ENCODE data around the gene UNC5A. TPM values are rescaled to one million over a fixed set of nuclear protein-coding genes. Genes with fewer than 3 reads are reported as not detected.
"Not testable (repeated sequence)": the region's sequence is repeated elsewhere in the genome, so short reads cannot be mapped to it uniquely, and the experiment has no call there.

Gene UNC5A
- polyA plus RNA-seq, 1 of the 3 experiments (the other 2 are of a cell fraction), result 0.46 TPM

DNA sequence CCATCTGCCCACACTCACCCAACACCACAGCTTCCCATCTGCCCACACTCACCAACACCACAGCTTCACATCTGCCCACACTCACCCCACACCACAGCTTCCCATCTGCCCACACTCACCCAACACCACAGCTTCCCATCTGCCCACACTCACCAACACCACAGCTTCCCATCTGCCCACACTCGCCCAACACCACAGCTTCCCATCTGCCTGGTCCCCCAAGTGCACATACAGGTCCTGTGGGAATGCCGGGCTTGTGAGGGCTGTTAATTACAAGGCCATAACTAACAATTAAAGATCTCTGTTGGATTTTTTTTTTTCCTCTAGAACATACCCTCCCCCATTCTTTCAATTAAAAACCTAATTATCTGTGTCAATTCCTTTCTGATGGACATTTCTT lies 62.7 kb downstream of the UNC5A start:
- DNase-seq, result not testable (repeated sequence)

DNA sequence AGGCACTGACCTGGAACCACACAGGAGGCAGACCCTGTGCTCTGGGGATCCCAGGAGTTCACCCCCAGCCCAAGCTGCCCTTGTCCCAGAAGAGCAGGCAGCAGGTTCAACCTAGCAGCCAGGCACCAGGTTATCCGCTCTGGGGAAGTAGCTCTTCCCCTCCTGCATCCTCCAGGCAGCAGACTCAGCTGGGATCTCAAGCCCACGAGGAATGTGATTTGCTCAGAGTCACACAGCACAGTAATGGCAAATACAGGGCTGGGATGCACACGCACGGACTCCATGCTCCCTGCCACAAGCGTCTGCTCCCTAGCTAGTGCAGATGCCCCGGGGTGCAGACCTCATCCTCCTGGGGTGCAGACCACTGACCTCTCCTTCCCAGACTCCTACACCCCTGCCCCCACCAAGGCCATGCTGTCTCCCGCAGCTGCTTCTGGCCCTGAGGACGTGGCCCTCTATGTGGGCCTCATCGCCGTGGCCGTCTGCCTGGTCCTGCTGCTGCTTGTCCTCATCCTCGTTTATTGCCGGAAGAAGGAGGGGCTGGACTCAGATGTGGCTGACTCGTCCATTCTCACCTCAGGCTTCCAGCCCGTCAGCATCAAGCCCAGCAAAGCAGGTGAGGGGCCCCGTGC lies 63.3 kb downstream of the UNC5A start:
- Histone ChIP-seq H2AFZ (ENCODE audit: low read depth) (no peak overlapping the region), H3K4me1 (ENCODE audit: control insufficient read depth in 1 of 2, insufficient read depth in 2 of 2, low read depth in 1 of 2, low read length in 1 of 2) (peaks cover 0 to 29% of the 10 kb centered on the region in 2 experiments; a peak in 1 of 4 replicates), H3K9ac (no peak overlapping the region), H4K20me1 (ENCODE audit: insufficient read depth) (no peaks in the 10 kb centered on the region), H3K9me3 (no peaks in the 10 kb centered on the region), H3K27ac (ENCODE audit: low read depth in 2 of 2, low read length in 1 of 2) (no peak overlapping the region), H3F3A (replicated peaks; ENCODE audit: insufficient read depth) (no peaks in the 10 kb centered on the region), H3K9me2 (no peaks in the 10 kb centered on the region), H3K4me3 (ENCODE audit: low read depth in 2 of 2, low read length in 1 of 2) (no peak overlapping the region), H3K4me2 (no peak overlapping the region), H3K36me3 (replicated peaks in 1 of 2; ENCODE audit: control insufficient read depth in 1 of 2, insufficient read depth in 2 of 2, low read length in 1 of 2) (no peaks in the 10 kb centered on the region), H3K79me2 (ENCODE audit: insufficient read depth) (no peaks in the 10 kb centered on the region), H3K27me3 (ENCODE audit: insufficient read depth) (no peaks in the 10 kb centered on the region)
- ChIA-PET CTCF (interaction anchor here (0.7 to 1.5 kb wide), 6 partner anchors 10 to 198 kb away, joined by 3 to 4 read pairs (median 3); no protein-coding TSS in a partner anchor), POLR2A (no interaction called here)
- TF ChIP-seq MXI1 (IDR thresholded peaks at IDR 0.05; ENCODE audit: low read depth, low read length) (no peak), SIN3A (IDR thresholded peaks at IDR 0.05; ENCODE audit: borderline replicate concordance, low read depth, low read length) (no peak), TEAD4 (IDR thresholded peaks at IDR 0.05; ENCODE audit: borderline replicate concordance, insufficient read depth) (no peak), EZH2phosphoT487 (IDR thresholded peaks at IDR 0.05; ENCODE audit: borderline replicate concordance, low read depth) (no peak), FOXJ3 (CRISPR knock-in tag; IDR thresholded peaks at IDR 0.05) (no peak), NRF1 (IDR thresholded peaks at IDR 0.05; ENCODE audit: low read depth, low read length) (no peak), NFIC (IDR thresholded peaks at IDR 0.05; ENCODE audit: borderline replicate concordance) (no peak), FOSL2 (IDR thresholded peaks at IDR 0.05; ENCODE audit: borderline replicate concordance, low read depth) (no peak), RFX5 (IDR thresholded peaks at IDR 0.05; ENCODE audit: low read length) (no peak)
- TF ChIP-seq, protein P1, sequence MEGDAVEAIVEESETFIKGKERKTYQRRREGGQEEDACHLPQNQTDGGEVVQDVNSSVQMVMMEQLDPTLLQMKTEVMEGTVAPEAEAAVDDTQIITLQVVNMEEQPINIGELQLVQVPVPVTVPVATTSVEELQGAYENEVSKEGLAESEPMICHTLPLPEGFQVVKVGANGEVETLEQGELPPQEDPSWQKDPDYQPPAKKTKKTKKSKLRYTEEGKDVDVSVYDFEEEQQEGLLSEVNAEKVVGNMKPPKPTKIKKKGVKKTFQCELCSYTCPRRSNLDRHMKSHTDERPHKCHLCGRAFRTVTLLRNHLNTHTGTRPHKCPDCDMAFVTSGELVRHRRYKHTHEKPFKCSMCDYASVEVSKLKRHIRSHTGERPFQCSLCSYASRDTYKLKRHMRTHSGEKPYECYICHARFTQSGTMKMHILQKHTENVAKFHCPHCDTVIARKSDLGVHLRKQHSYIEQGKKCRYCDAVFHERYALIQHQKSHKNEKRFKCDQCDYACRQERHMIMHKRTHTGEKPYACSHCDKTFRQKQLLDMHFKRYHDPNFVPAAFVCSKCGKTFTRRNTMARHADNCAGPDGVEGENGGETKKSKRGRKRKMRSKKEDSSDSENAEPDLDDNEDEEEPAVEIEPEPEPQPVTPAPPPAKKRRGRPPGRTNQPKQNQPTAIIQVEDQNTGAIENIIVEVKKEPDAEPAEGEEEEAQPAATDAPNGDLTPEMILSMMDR (IDR thresholded peaks at IDR 0.05), result no peak
- TF ChIP-seq, protein P2, sequence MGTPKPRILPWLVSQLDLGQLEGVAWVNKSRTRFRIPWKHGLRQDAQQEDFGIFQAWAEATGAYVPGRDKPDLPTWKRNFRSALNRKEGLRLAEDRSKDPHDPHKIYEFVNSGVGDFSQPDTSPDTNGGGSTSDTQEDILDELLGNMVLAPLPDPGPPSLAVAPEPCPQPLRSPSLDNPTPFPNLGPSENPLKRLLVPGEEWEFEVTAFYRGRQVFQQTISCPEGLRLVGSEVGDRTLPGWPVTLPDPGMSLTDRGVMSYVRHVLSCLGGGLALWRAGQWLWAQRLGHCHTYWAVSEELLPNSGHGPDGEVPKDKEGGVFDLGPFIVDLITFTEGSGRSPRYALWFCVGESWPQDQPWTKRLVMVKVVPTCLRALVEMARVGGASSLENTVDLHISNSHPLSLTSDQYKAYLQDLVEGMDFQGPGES (IDR thresholded peaks at IDR 0.05; ENCODE audit: low read depth, low read length), result no peak
- 61% methylated on average over 7 of the region's 16 CpGs for WGBS (ENCODE audit: low lambda C conversion rate)
- DNase-seq, result no peak

More for the DNA sequence above, 62.7 kb downstream of the UNC5A start:
- H3K9me3 ChIP-seq; H3K27me3 ChIP-seq (ENCODE audit: insufficient read depth); H3K4me3 ChIP-seq (ENCODE audit: low read depth in 2 of 2, low read length in 1 of 2); H3K9ac ChIP-seq; H3K79me2 ChIP-seq (ENCODE audit: insufficient read depth); H3K27ac ChIP-seq (ENCODE audit: low read depth in 2 of 2, low read length in 1 of 2); H4K20me1 ChIP-seq (ENCODE audit: insufficient read depth); H2AFZ ChIP-seq (ENCODE audit: low read depth); H3K36me3 ChIP-seq (replicated peaks in 1 of 2; ENCODE audit: control insufficient read depth in 1 of 2, insufficient read depth in 2 of 2, low read length in 1 of 2); POLR2A ChIA-PET; H3K4me2 ChIP-seq; H3K9me2 ChIP-seq; H3F3A ChIP-seq (replicated peaks; ENCODE audit: insufficient read depth): not testable (repeated sequence)
- 47% methylated on average over 2 of the region's 2 CpGs for WGBS (ENCODE audit: low lambda C conversion rate)
- peaks cover 0 to 35% of the 10 kb centered on the region in 2 experiments; a peak in 1 of 4 replicates for H3K4me1 ChIP-seq (ENCODE audit: control insufficient read depth in 1 of 2, insufficient read depth in 2 of 2, low read depth in 1 of 2, low read length in 1 of 2)
- CTCF ChIA-PET, result interaction anchor here (1.1 to 1.5 kb wide), 2 partner anchors 18 to 199 kb away, joined by 3 read pairs; no protein-coding TSS in a partner anchor
